GM19468 (cell line): ENCODE data around the gene CNOT6L.
"Not testable (repeated sequence)": the region's sequence is repeated elsewhere in the genome, so short reads cannot be mapped to it uniquely, and the experiment has no call there.

Experiments used
- ATAC-seq: cut with Tn5 transposase; IDR thresholded peaks from one replicate; pipeline ENCODE4 v1.9.1; 2021; ENCODE audit warnings: mild to moderate bottlenecking, moderate library complexity, moderate number of reproducible peaks; ENCODE audit not compliant: unreplicated experiment; ENCODE audit errors: extremely low read depth

CNOT6L gene

GRCh38 chr4:77783895-77784294 is 35.3 kb downstream of the CNOT6L start:
- no peak for ATAC-seq

GRCh38 chr4:77782102-77782835 is 36.9 kb downstream of the CNOT6L start:
- ATAC-seq, result no peak

- ATAC-seq, result not testable (repeated sequence)
These were observed 38.4 kb downstream of the CNOT6L start for GRCh38 chr4:77780762-77781161.

GRCh38 chr4:77777135-77777807 is 41.9 kb downstream of the CNOT6L start:
- ATAC-seq, result no peak

- ATAC-seq, result no peak
These were observed 42.7 kb downstream of the CNOT6L start for GRCh38 chr4:77776182-77777134.

- no peak for ATAC-seq
These were observed 46.1 kb downstream of the CNOT6L start for GRCh38 chr4:77773101-77773500.

GRCh38 chr4:77771566-77771965 is 47.6 kb downstream of the CNOT6L start:
- no peak for ATAC-seq

GRCh38 chr4:77765720-77766119 is 53.4 kb downstream of the CNOT6L start:
- no peak for ATAC-seq

GRCh38 chr4:77762531-77762930 is 56.6 kb downstream of the CNOT6L start:
- ATAC-seq, result no peak

- no peak for ATAC-seq
These were observed 57.6 kb downstream of the CNOT6L start for GRCh38 chr4:77761595-77761994.

- ATAC-seq, result no peak
These were observed 60.4 kb downstream of the CNOT6L start for GRCh38 chr4:77758804-77759203.

- no peak for ATAC-seq
These were observed 67.4 kb downstream of the CNOT6L start for GRCh38 chr4:77751764-77752163.

GRCh38 chr4:77745792-77746191 is 73.4 kb downstream of the CNOT6L start:
- no peak for ATAC-seq

- no peak for ATAC-seq
These were observed 77.1 kb downstream of the CNOT6L start for GRCh38 chr4:77742054-77742453.

GRCh38 chr4:77740480-77740879 is 78.7 kb downstream of the CNOT6L start:
- ATAC-seq, result no peak

GRCh38 chr4:77734928-77735327 is 84.2 kb downstream of the CNOT6L start:
- peak; percentile 37 for ATAC-seq

GRCh38 chr4:77731656-77732055 is 87.5 kb downstream of the CNOT6L start:
- ATAC-seq, result no peak

GRCh38 chr4:77728420-77728819 is 90.7 kb downstream of the CNOT6L start:
- ATAC-seq, result no peak

GRCh38 chr4:77721073-77721472 is 98.1 kb downstream of the CNOT6L start:
- no peak for ATAC-seq

GRCh38 chr4:77718500-77718899 is 100.7 kb downstream of the CNOT6L start:
- not testable (repeated sequence) for ATAC-seq
